OCI-LY7 (cell line): ENCODE data around the gene TWF1.

Experiments
- EZH2phosphoT487 ChIP-seq: fragments of 200-600 bp; sonication (generic); IDR thresholded peaks from 2 replicates; pipeline ENCODE4 v1.6.1; 2018; ENCODE audit warnings: low read depth, borderline replicate concordance, mild to moderate bottlenecking, mixed run types, antibody characterized with exemption, low read length, moderate library complexity, mixed read lengths
- TF ChIP-seq, protein P1 (sequence below): fragments of 200-600 bp; sonication (generic); conservative IDR thresholded peaks from 2 replicates; pipeline ENCODE4 v1.5.1; 2014; ENCODE audit warnings: mild to moderate bottlenecking, antibody characterized with exemption, low read length, moderate library complexity, mixed read lengths

GRCh38 chr12:43750814-43751213 lies 55.3 kb downstream of the TWF1 start:
- TF ChIP-seq, protein P1, sequence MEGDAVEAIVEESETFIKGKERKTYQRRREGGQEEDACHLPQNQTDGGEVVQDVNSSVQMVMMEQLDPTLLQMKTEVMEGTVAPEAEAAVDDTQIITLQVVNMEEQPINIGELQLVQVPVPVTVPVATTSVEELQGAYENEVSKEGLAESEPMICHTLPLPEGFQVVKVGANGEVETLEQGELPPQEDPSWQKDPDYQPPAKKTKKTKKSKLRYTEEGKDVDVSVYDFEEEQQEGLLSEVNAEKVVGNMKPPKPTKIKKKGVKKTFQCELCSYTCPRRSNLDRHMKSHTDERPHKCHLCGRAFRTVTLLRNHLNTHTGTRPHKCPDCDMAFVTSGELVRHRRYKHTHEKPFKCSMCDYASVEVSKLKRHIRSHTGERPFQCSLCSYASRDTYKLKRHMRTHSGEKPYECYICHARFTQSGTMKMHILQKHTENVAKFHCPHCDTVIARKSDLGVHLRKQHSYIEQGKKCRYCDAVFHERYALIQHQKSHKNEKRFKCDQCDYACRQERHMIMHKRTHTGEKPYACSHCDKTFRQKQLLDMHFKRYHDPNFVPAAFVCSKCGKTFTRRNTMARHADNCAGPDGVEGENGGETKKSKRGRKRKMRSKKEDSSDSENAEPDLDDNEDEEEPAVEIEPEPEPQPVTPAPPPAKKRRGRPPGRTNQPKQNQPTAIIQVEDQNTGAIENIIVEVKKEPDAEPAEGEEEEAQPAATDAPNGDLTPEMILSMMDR: no peak
- no peak for TF ChIP-seq EZH2phosphoT487
